ENCODE measurements around the gene ALG3.

Gene ALG3

GRCh38 chr3:184198509-184198908, 50.3 kb downstream of the ALG3 start:
- no peak overlapping the region for H3K4me3 ChIP-seq (ENCODE audit: insufficient read depth, low read depth, low read length)
- no peaks in the 10 kb centered on the region for H3K27me3 ChIP-seq (ENCODE audit: control insufficient read depth, insufficient read depth, low read length, poor library complexity, severe bottlenecking)
- no peaks in the 10 kb centered on the region for H3K4me1 ChIP-seq (ENCODE audit: control insufficient read depth, insufficient read depth, low read length)
- peaks cover 2% of the 10 kb centered on the region for H3K36me3 ChIP-seq (ENCODE audit: control insufficient read depth, insufficient read depth, low read length)
- H3K9me3 ChIP-seq (ENCODE audit: control insufficient read depth, low read length): no peaks in the 10 kb centered on the region
- WGBS, 2 experiments: 81 to 85% methylated on average over 9 of the region's 9 CpGs
- no peak overlapping the region for H3K27ac ChIP-seq (ENCODE audit: insufficient read depth, low read depth, low read length, poor library complexity, severe bottlenecking)

GRCh38 chr3:184196536-184196935, 52.2 kb downstream of the ALG3 start:
- H3K4me1 ChIP-seq (ENCODE audit: control insufficient read depth, insufficient read depth, low read length): no peaks in the 10 kb centered on the region
- no peaks in the 10 kb centered on the region for H3K9me3 ChIP-seq (ENCODE audit: control insufficient read depth, low read length)
- H3K36me3 ChIP-seq (ENCODE audit: control insufficient read depth, insufficient read depth, low read length): peaks cover 19% of the 10 kb centered on the region
- WGBS, 2 experiments: 94% methylated on average over 6 of the region's 6 CpGs
- no peaks in the 10 kb centered on the region for H3K27me3 ChIP-seq (ENCODE audit: control insufficient read depth, insufficient read depth, low read length, poor library complexity, severe bottlenecking)
- no peak overlapping the region for H3K27ac ChIP-seq (ENCODE audit: insufficient read depth, low read depth, low read length, poor library complexity, severe bottlenecking)
- no peak overlapping the region for H3K4me3 ChIP-seq (ENCODE audit: insufficient read depth, low read depth, low read length)

- no peak overlapping the region for H3K27ac ChIP-seq (ENCODE audit: insufficient read depth, low read depth, low read length, poor library complexity, severe bottlenecking)
- H3K9me3 ChIP-seq (ENCODE audit: control insufficient read depth, low read length): no peaks in the 10 kb centered on the region
- H3K4me3 ChIP-seq (ENCODE audit: insufficient read depth, low read depth, low read length): no peak overlapping the region
- no peaks in the 10 kb centered on the region for H3K4me1 ChIP-seq (ENCODE audit: control insufficient read depth, insufficient read depth, low read length)
- peaks cover 39% of the 10 kb centered on the region for H3K36me3 ChIP-seq (ENCODE audit: control insufficient read depth, insufficient read depth, low read length)
- H3K27me3 ChIP-seq (ENCODE audit: control insufficient read depth, insufficient read depth, low read length, poor library complexity, severe bottlenecking): no peaks in the 10 kb centered on the region
- 93 to 96% methylated on average over 9 of the region's 9 CpGs for WGBS, 2 experiments
Measured at GRCh38 chr3:184193991-184194539, 54.7 kb downstream of the ALG3 start.

- Histone ChIP-seq H3K36me3 (ENCODE audit: control insufficient read depth, insufficient read depth, low read length) (peaks cover 51% of the 10 kb centered on the region), H3K4me3 (ENCODE audit: insufficient read depth, low read depth, low read length) (no peak overlapping the region), H3K27me3 (ENCODE audit: control insufficient read depth, insufficient read depth, low read length, poor library complexity, severe bottlenecking) (no peaks in the 10 kb centered on the region), H3K9me3 (ENCODE audit: control insufficient read depth, low read length) (no peaks in the 10 kb centered on the region), H3K4me1 (ENCODE audit: control insufficient read depth, insufficient read depth, low read length) (no peaks in the 10 kb centered on the region), H3K27ac (ENCODE audit: insufficient read depth, low read depth, low read length, poor library complexity, severe bottlenecking) (no peak overlapping the region)
- WGBS, 2 experiments: 94 to 95% methylated on average over 10 of the region's 10 CpGs
Measured at GRCh38 chr3:184192889-184193288, 55.9 kb downstream of the ALG3 start.

Measured in ectodermal cell (in vitro differentiated cells).